Measurements from ENCODE around the gene C19orf53.

The C19orf53 gene

DNA sequence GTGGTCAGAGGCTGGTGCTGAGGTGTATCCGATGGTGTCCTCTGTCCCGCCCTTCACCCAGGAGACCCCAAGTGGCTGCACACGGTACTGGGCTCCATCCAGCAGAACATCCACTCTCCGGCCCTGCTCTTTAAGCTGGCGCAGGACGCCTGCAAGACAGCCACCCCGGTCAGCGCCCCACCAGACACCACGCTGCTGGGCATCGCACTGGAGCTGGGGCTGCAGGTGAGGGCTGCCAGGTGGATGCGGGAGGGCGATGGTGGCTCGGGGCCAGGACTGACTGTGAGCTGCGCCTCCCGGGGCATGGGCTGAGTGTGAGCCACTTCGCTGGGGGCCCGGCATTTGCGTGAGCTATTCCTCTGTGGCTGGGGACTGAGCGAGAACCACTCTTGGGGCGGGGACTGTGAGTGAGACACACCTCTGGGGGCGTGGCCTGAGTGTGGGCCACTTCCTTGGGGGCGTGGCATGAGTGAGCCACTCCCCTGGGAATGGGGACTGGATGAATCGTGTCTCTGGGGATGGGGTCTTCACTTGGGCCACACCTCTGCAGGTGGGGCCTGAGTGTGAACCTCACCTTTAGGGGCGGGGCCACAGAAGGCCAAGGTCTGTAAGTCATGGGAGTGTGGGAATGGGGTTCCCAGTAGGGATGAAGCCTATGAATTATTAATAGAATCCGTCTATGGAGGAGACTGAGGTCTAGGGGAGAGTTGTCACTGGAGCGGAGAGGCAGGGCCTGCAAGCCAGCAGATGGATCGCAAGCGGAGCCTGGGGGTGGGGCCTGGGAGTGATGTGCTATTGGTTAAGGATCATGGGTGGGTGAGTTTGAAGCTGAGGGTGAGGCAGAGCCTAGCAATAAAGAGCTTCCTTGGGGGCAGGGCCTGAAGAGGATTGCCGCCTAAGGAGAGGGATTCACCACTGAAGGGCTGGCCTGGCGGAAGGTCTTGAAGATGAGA lies 51.5 kb downstream of the C19orf53 start:
- Histone ChIP-seq H2AFZ (ENCODE audit: low read depth, low read length) (no peak overlapping the region), H4K20me1 (ENCODE audit: insufficient read depth, low read length) (no peaks in the 10 kb centered on the region)
- TF ChIP-seq, protein P1, sequence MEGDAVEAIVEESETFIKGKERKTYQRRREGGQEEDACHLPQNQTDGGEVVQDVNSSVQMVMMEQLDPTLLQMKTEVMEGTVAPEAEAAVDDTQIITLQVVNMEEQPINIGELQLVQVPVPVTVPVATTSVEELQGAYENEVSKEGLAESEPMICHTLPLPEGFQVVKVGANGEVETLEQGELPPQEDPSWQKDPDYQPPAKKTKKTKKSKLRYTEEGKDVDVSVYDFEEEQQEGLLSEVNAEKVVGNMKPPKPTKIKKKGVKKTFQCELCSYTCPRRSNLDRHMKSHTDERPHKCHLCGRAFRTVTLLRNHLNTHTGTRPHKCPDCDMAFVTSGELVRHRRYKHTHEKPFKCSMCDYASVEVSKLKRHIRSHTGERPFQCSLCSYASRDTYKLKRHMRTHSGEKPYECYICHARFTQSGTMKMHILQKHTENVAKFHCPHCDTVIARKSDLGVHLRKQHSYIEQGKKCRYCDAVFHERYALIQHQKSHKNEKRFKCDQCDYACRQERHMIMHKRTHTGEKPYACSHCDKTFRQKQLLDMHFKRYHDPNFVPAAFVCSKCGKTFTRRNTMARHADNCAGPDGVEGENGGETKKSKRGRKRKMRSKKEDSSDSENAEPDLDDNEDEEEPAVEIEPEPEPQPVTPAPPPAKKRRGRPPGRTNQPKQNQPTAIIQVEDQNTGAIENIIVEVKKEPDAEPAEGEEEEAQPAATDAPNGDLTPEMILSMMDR (IDR thresholded peaks at IDR 0.05; ENCODE audit: borderline replicate concordance, extremely low read depth, low read length, poor library complexity, severe bottlenecking), result peak; percentile 38
- no peak for TF ChIP-seq EZH2 (IDR thresholded peaks at IDR 0.05; ENCODE audit: borderline replicate concordance, low read depth, low read length, severe bottlenecking)

DNA sequence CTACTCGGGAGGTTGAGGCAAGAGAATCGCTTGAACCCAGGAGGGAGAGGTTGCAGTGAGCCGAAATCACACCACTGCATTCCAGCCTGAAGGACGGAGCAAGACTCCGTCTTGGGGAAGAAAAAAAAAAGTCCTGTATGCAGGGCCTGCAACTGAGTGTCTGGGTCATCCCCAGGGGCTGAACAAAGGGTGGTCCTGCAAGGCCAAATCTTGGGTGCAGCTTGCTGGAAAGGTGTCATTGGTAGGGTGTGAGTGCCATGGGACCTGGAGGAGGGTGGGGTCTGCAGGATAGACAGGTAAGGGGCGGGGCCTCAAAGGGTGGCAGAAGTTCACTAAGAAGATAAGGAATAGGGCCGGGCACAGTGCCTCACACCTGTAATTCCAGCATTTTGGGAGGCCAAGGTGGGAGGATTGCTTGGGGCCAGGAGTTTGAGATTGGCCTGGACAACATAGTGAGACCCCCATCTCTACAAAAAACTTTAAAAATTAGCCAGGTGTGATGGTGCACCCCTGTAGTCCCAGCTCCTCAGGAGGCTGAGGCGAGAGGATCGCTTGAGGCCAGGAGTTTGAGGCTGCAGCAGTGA lies 52.5 kb downstream of the C19orf53 start:
- ATAC-seq (ENCODE audit: insufficient read depth, low read depth) (no peak), DNase-seq (no peak)
- Histone ChIP-seq H3K4me2 (ENCODE audit: insufficient read depth, low read length) (no peak overlapping the region), H3K27me3 (ENCODE audit: insufficient read depth, low read length, poor library complexity) (no peaks in the 10 kb centered on the region), H4K20me1 (ENCODE audit: insufficient read depth, low read length) (no peaks in the 10 kb centered on the region), H3K36me3 (ENCODE audit: insufficient read depth, low read length) (peaks cover 24% of the 10 kb centered on the region), H3K9me3 (ENCODE audit: insufficient read depth, low read length, severe bottlenecking) (no peaks in the 10 kb centered on the region), H3K9ac (ENCODE audit: low read depth, low read length) (no peak overlapping the region), H3K4me3 (ENCODE audit: low read depth in 1 of 2, low read length in 2 of 2) (no peak overlapping the region), H3K4me1 (ENCODE audit: insufficient read depth, low read length) (no peaks in the 10 kb centered on the region), H3K79me2 (ENCODE audit: insufficient read depth, low read length) (no peaks in the 10 kb centered on the region), H2AFZ (ENCODE audit: low read depth, low read length) (no peak overlapping the region), H3K27ac (ENCODE audit: low read length) (no peak overlapping the region)
- TF ChIP-seq, protein P1 (IDR thresholded peaks at IDR 0.05; ENCODE audit: borderline replicate concordance, extremely low read depth, low read length, poor library complexity, severe bottlenecking), result no peak
- no peak for TF ChIP-seq EZH2 (IDR thresholded peaks at IDR 0.05; ENCODE audit: borderline replicate concordance, low read depth, low read length, severe bottlenecking)

More for the DNA sequence above, 51.5 kb downstream of the C19orf53 start:
- H3K4me3 ChIP-seq (ENCODE audit: low read depth in 1 of 2, low read length in 2 of 2), result no peak overlapping the region
- H3K4me2 ChIP-seq (ENCODE audit: insufficient read depth, low read length), result no peak overlapping the region
- H3K36me3 ChIP-seq (ENCODE audit: insufficient read depth, low read length), result peaks cover 22% of the 10 kb centered on the region
- no peak overlapping the region for H3K9ac ChIP-seq (ENCODE audit: low read depth, low read length)
- H3K9me3 ChIP-seq (ENCODE audit: insufficient read depth, low read length, severe bottlenecking), result no peaks in the 10 kb centered on the region
- DNase-seq (peak; percentile 38), ATAC-seq (ENCODE audit: insufficient read depth, low read depth) (peak; percentile 66; the same call in 2 of the 3 replicates)
- H3K27ac ChIP-seq (ENCODE audit: low read length), result no peak overlapping the region
- no peaks in the 10 kb centered on the region for H3K27me3 ChIP-seq (ENCODE audit: insufficient read depth, low read length, poor library complexity)
- H3K4me1 ChIP-seq (ENCODE audit: insufficient read depth, low read length), result no peaks in the 10 kb centered on the region
- no peaks in the 10 kb centered on the region for H3K79me2 ChIP-seq (ENCODE audit: insufficient read depth, low read length)

DNA sequence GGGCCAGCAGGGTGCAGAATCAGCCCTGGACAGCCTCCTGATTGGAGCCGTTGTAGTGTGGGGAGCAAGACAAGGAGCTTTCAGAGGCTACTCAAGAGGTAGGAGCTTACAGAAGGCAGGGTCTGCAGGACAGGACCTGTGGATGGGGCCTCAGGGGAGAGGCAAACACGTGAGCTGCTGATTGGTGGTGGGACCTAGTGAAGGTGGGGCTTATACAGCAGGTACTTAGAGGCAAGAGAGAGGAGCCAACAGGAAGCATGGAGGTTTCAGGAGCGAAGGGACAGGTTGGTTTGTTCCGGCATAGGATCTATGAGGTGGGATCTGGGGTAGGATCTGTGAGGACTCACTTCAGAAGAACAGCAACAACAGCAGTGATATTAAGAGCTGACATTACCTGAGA lies 53.4 kb downstream of the C19orf53 start:
- no peaks in the 10 kb centered on the region for H3K79me2 ChIP-seq (ENCODE audit: insufficient read depth, low read length)
- no peak overlapping the region for H3K4me3 ChIP-seq (ENCODE audit: low read depth in 1 of 2, low read length in 2 of 2)
- H3K27ac ChIP-seq (ENCODE audit: low read length), result no peak overlapping the region
- H3K9ac ChIP-seq (ENCODE audit: low read depth, low read length), result no peak overlapping the region
- ATAC-seq (ENCODE audit: insufficient read depth, low read depth) (no peak), DNase-seq (no peak)
- H3K9me3 ChIP-seq (ENCODE audit: insufficient read depth, low read length, severe bottlenecking), result no peaks in the 10 kb centered on the region
- no peaks in the 10 kb centered on the region for H3K4me1 ChIP-seq (ENCODE audit: insufficient read depth, low read length)
- peaks cover 24% of the 10 kb centered on the region for H3K36me3 ChIP-seq (ENCODE audit: insufficient read depth, low read length)
- H3K4me2 ChIP-seq (ENCODE audit: insufficient read depth, low read length), result no peak overlapping the region
- H2AFZ ChIP-seq (ENCODE audit: low read depth, low read length), result no peak overlapping the region
- no peak for TF ChIP-seq EZH2 (IDR thresholded peaks at IDR 0.05; ENCODE audit: borderline replicate concordance, low read depth, low read length, severe bottlenecking)
- TF ChIP-seq, protein P1 (IDR thresholded peaks at IDR 0.05; ENCODE audit: borderline replicate concordance, extremely low read depth, low read length, poor library complexity, severe bottlenecking), result no peak
- H3K27me3 ChIP-seq (ENCODE audit: insufficient read depth, low read length, poor library complexity), result no peaks in the 10 kb centered on the region
- no peaks in the 10 kb centered on the region for H4K20me1 ChIP-seq (ENCODE audit: insufficient read depth, low read length)

All from DND-41 (cell line).